ENCODE measurements around the gene TMEM178B.

The TMEM178B gene

DNA sequence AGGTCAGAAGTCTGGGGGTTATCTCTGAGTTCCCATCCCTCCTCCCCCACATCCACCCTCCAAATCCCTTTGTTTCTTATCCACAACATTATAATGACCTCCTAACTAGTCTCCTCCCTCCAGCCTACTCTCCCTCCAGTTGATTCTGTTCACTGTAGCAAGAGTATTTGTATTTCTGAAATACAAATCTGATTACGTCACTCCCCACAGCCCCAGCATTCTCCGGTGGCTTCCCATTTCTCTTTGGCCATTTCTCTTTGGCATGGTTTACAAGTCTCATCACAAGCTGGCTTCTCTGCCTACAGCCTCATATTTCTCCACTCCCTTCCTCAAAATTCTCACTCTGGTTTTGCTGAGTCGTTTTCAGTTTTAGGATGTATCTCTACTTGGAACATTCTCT, 34.5 kb upstream of the TMEM178B start:
- intact Hi-C loops (cut with DNase I; ENCODE audit: low total_unique reads) = no loop called here

DNA sequence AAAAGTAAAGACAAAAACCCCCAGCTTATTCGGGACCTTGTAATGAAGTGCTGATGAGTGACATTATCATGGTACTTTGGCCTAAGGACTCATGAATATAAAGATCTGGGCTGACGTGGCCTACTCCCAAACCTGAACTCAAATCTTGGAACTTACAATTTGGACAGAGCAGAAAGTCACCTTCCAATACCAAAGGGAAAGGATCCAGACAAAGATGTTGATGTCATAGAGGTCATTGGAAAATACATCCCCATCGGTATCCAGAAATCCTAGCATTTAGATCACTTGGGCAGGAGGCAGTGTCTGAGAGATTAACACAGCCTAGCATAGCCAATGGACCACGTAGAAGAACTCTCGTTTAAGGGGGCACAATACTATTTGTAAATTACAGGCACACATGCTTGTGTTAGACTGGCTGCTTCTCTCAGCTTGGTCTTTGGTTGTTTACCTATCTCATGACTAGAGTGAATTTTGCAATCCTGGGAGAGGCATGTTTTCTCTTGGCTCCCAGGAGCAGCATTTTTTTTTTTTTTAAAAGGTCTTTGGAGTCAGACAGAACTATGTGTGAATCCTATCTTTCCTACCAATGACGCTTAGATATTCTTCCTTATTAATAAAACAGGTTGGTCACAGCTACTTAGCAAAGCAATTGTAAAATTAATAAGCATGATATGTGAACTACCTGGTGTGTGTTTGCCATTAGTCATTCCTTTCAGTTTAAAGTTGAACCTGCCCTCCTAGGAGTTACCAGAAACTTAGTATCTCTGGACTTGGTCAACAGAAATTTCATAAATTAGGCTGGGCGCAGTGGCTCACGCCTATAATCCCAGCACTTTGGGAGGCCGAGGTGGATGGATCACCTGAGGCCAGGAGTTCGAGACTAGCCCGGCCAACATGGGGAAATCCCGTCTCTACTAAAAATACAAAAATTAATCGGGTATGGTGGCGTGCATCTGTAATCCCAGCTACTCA, 31.4 kb upstream of the TMEM178B start:
- no peaks in the 10 kb centered on the region for H3K27me3 ChIP-seq
- DNase-seq = no peak
- intact Hi-C loops (cut with DNase I; ENCODE audit: low total_unique reads) = no loop called here
- no peaks in the 10 kb centered on the region for H3K36me3 ChIP-seq
- H3K4me1 ChIP-seq = no peaks in the 10 kb centered on the region
- TF ChIP-seq, protein P1, sequence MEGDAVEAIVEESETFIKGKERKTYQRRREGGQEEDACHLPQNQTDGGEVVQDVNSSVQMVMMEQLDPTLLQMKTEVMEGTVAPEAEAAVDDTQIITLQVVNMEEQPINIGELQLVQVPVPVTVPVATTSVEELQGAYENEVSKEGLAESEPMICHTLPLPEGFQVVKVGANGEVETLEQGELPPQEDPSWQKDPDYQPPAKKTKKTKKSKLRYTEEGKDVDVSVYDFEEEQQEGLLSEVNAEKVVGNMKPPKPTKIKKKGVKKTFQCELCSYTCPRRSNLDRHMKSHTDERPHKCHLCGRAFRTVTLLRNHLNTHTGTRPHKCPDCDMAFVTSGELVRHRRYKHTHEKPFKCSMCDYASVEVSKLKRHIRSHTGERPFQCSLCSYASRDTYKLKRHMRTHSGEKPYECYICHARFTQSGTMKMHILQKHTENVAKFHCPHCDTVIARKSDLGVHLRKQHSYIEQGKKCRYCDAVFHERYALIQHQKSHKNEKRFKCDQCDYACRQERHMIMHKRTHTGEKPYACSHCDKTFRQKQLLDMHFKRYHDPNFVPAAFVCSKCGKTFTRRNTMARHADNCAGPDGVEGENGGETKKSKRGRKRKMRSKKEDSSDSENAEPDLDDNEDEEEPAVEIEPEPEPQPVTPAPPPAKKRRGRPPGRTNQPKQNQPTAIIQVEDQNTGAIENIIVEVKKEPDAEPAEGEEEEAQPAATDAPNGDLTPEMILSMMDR (IDR thresholded peaks at IDR 0.05) = no peak
- no peak overlapping the region for H3K27ac ChIP-seq
- H3K4me3 ChIP-seq = no peak overlapping the region
- H3K9me3 ChIP-seq = no peaks in the 10 kb centered on the region

More for the DNA sequence above, 34.5 kb upstream of the TMEM178B start:
- no peak overlapping the region for H3K27ac ChIP-seq
- DNase-seq = no peak
- no peaks in the 10 kb centered on the region for H3K27me3 ChIP-seq
- no peaks in the 10 kb centered on the region for H3K36me3 ChIP-seq
- H3K4me3 ChIP-seq = no peak overlapping the region
- no peaks in the 10 kb centered on the region for H3K9me3 ChIP-seq
- TF ChIP-seq, protein P1 (IDR thresholded peaks at IDR 0.05) = no peak
- H3K4me1 ChIP-seq = no peaks in the 10 kb centered on the region

DNA sequence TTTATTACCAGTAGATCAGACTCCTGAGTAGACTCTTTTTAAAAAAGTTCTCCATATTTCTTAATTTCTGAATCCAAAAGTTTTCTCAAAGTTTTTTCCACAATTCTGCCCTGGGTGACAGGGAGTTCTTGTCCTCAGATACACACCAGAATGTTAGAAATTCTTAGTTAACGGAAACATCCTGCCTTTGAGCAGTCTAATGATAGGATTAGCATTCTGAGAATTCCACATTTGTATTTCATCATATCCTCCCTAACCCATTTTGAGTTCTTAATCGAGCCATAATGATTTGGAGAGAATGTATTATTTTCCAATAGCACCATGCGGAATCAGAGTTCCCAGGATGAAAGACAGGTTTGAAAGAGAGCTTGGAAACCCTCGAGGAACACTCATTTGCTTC, 30.2 kb upstream of the TMEM178B start:
- Histone ChIP-seq H3K4me1 (no peaks in the 10 kb centered on the region), H3K36me3 (no peaks in the 10 kb centered on the region), H3K9me3 (no peaks in the 10 kb centered on the region), H3K27ac (no peak overlapping the region), H3K27me3 (no peaks in the 10 kb centered on the region), H3K4me3 (no peak overlapping the region)
- no peak for DNase-seq
- intact Hi-C loops (cut with DNase I; ENCODE audit: low total_unique reads) = no loop called here
- TF ChIP-seq, protein P1 (IDR thresholded peaks at IDR 0.05) = no peak

DNA sequence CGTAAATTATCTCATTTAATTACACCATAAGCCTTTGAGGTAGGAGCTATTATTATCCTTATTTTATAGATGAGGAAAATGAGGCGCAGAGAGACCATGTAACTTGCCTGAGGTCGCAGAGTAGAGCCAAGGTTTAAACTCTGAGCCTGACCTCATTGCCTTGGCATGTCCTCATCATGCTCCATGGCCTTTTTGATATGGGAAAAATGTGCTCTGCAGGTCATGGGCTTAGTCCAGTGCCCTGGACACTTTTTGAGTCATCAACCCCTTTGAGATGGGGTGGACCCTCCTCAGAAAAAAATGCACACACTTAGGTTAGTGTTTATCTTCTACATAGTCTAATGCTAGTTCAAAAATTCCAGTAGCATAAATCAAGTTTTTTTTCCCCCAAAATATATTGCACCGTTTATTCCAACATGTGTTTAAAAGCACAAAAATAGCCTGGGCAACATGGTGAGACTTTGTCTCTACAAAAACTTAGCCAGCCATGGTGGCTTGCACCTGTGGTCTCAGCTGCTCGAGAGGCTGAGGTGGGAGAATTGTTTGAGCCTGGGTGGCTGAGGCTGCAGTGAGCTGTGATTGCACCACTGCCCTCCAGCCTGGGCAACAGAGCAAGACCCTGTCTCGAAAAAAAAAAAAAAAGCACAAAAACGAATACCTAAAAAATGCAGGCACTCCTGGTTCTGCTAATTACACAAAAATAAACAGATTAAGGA, 28.6 kb upstream of the TMEM178B start:
- H3K27me3 ChIP-seq = no peaks in the 10 kb centered on the region

DNA sequence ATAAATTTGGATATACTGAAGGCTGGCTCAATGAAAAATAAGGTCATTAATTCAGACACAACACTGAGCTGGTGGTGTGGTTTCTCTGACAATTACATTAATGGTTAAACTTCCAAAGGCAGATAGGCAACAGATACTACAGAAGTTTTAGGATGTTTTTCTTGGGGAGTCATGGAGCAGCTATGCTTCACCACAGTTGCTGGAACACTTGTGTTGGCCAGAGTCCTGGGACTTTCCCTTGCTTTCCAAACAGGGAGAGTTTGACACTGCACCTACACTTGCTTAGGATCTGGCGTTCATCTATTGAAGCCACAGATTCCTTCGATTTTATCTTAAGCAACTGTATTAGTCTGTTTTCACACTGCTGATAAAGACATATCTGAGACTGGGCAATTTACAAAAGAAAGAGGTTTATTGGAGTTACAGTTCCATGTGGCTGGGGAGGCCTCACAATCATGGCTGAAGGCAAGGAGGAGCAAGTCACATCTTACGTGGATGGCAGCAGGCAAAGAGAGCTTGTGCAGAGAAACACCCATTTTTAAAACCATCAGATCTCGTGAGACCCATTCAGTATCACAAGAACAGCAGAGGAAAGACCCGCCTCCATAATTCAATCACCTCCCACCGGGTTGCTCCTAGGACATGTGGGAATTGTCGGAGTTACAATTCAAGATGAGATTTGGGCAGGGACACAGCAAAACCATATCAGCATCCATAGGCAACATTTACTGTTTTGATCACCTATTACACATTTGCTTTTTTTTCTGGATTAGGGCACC, 27.8 kb upstream of the TMEM178B start:
- no peak overlapping the region for H3K27ac ChIP-seq
- H3K4me3 ChIP-seq = no peak overlapping the region
- TF ChIP-seq, protein P1 (IDR thresholded peaks at IDR 0.05) = no peak
- no peak for DNase-seq
- intact Hi-C loops (cut with DNase I; ENCODE audit: low total_unique reads) = no loop called here
- H3K4me1 ChIP-seq = no peaks in the 10 kb centered on the region
- no peaks in the 10 kb centered on the region for H3K9me3 ChIP-seq
- H3K27me3 ChIP-seq = no peaks in the 10 kb centered on the region
- H3K36me3 ChIP-seq = no peaks in the 10 kb centered on the region

More for the DNA sequence above, 28.6 kb upstream of the TMEM178B start:
- Histone ChIP-seq H3K9me3 (no peaks in the 10 kb centered on the region), H3K36me3 (no peaks in the 10 kb centered on the region), H3K4me1 (no peaks in the 10 kb centered on the region), H3K4me3 (no peak overlapping the region), H3K27ac (no peak overlapping the region)
- TF ChIP-seq, protein P1 (IDR thresholded peaks at IDR 0.05) = no peak
- DNase-seq = no peak
- intact Hi-C loops (cut with DNase I; ENCODE audit: low total_unique reads) = no loop called here
